ENCODE data around the gene HOXD11. TPM values are rescaled to one million over a fixed set of nuclear protein-coding genes. Genes with fewer than 3 reads are reported as not detected.

HOXD11 gene
- total RNA-seq, 1 donor from 2014 or later = not detected

DNA sequence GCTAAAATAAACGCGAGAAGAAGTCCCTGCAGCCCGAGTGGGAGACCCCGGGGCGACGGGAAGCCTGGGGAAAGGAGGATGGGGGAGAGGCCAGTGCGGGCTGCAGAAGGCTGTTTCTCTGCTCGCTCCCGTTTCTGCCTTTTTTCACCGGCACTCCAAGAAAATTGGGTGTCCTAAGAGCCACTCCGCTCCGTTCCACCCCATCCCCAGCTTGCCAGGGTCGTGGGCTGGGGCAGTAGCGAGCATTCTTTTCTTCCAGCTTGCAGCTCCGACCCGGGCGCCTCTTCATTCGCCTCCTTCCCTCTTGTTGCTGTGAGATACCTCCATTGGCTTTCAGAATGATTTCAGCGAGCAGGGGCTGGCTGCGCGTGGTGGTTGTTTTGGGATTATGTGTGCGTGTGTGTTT lies 51.1 kb downstream of the HOXD11 start:
- Mint-ChIP-seq H3K36me3 (ENCODE audit: unreplicated experiment) (no peaks in the 10 kb centered on the region), H3K27ac (ENCODE audit: unreplicated experiment) (no peak overlapping the region), H3K27me3 (ENCODE audit: unreplicated experiment) (peaks cover 37% of the 10 kb centered on the region), H3K9me3 (ENCODE audit: unreplicated experiment) (peaks cover 10% of the 10 kb centered on the region), H3K4me1 (ENCODE audit: low read depth, unreplicated experiment) (no peaks in the 10 kb centered on the region), H3K4me3 (ENCODE audit: unreplicated experiment) (peak overlapping the region; percentile 17)
- TF ChIP-seq, protein P1, sequence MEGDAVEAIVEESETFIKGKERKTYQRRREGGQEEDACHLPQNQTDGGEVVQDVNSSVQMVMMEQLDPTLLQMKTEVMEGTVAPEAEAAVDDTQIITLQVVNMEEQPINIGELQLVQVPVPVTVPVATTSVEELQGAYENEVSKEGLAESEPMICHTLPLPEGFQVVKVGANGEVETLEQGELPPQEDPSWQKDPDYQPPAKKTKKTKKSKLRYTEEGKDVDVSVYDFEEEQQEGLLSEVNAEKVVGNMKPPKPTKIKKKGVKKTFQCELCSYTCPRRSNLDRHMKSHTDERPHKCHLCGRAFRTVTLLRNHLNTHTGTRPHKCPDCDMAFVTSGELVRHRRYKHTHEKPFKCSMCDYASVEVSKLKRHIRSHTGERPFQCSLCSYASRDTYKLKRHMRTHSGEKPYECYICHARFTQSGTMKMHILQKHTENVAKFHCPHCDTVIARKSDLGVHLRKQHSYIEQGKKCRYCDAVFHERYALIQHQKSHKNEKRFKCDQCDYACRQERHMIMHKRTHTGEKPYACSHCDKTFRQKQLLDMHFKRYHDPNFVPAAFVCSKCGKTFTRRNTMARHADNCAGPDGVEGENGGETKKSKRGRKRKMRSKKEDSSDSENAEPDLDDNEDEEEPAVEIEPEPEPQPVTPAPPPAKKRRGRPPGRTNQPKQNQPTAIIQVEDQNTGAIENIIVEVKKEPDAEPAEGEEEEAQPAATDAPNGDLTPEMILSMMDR (IDR thresholded peaks at IDR 0.05; ENCODE audit: partially characterized antibody, unreplicated experiment) = no peak
- DNase-seq = peak; percentile 27

DNA sequence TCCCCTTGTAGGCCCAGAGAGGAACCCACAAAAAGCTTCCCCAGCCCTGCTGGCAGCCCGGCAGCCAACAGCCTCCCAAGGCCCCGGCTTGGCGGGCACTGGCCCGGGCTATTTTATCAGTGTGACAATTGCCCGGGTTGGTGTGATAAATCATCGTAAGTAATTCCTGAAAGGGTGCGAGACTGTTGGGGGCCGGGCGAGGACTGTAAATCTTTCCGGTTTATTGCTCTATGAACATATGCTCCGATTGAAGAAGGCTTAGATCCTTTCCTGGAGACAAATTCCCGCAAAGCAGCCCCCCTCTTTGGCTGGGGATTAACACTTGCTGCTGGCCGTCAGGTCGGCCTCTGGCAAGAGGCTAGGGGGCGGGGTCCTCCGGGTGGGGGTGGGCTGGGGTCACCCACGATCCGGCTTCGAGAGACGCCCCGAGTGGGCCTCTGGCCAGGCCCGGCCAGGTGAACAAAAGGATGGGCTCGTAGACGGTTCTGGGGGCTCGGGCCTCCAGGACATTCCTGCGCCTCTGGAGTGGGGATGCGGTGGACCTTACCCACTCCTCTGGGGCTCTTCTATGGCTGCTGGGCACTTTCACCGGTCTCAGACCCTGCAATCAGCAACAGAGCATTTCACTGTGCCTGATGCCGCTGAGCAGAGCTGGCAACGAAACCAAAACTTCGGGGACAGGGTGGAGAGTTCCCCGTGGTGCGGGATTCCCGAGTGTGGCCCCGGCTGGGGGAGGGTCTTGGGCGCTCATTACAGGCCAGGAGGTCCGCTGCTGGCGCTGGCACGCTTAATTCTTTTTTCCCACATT lies 52.0 kb downstream of the HOXD11 start:
- H3K36me3 Mint-ChIP-seq (ENCODE audit: unreplicated experiment) = peaks cover under 1% of the 10 kb centered on the region
- H3K9me3 Mint-ChIP-seq (ENCODE audit: unreplicated experiment) = peaks cover 13% of the 10 kb centered on the region
- no peak overlapping the region for H3K4me3 Mint-ChIP-seq (ENCODE audit: unreplicated experiment)
- TF ChIP-seq, protein P1 (IDR thresholded peaks at IDR 0.05; ENCODE audit: partially characterized antibody, unreplicated experiment) = no peak
- H3K4me1 Mint-ChIP-seq (ENCODE audit: low read depth, unreplicated experiment) = no peaks in the 10 kb centered on the region
- H3K27ac Mint-ChIP-seq (ENCODE audit: unreplicated experiment) = no peak overlapping the region
- DNase-seq = no peak
- peaks cover 41% of the 10 kb centered on the region for H3K27me3 Mint-ChIP-seq (ENCODE audit: unreplicated experiment)

Small RNA genes within 50 kb of the gene (microRNA-seq; reads per million reads assigned to microRNA genes)
- 25.5 reads per million, percentile 61 among the genes with 10 or more reads in this experiment for gene MIR10B (ENCODE audit: unreplicated experiment)

Other genes with a start within 250 kb of the HOXD11 start
- gene LNPK, start 105.0 kb upstream of the HOXD11 start, total RNA-seq (ENCODE audit: unreplicated experiment) = 78.2 TPM
- gene EVX2, start 23.3 kb upstream of the HOXD11 start, total RNA-seq (ENCODE audit: unreplicated experiment) = 0.76 TPM
- gene HOXD13, start 14.6 kb upstream of the HOXD11 start, total RNA-seq (ENCODE audit: unreplicated experiment) = 0.17 TPM
- gene HOXD12, start 7.5 kb upstream of the HOXD11 start, total RNA-seq (ENCODE audit: unreplicated experiment) = not detected
- gene HOXD10, start 9.5 kb downstream of the HOXD11 start, total RNA-seq (ENCODE audit: unreplicated experiment) = not detected
- 0.44 TPM for gene HOXD9, start 15.4 kb downstream of the HOXD11 start, total RNA-seq (ENCODE audit: unreplicated experiment)
- 0.27 TPM for gene HOXD8, start 22.4 kb downstream of the HOXD11 start, total RNA-seq (ENCODE audit: unreplicated experiment)
- not detected for gene HOXD4, start 44.3 kb downstream of the HOXD11 start, total RNA-seq (ENCODE audit: unreplicated experiment)
- not detected for gene HOXD3, start 50.0 kb downstream of the HOXD11 start, total RNA-seq (ENCODE audit: unreplicated experiment)
- gene HOXD1, start 81.4 kb downstream of the HOXD11 start, total RNA-seq (ENCODE audit: unreplicated experiment) = not detected
- 35.7 TPM for gene MTX2, start 162.2 kb downstream of the HOXD11 start, total RNA-seq (ENCODE audit: unreplicated experiment)